ENCODE measurements around the gene C1QL2. TPM values are rescaled to one million over a fixed set of nuclear protein-coding genes. Genes with fewer than 3 reads are reported as not detected.

The C1QL2 gene
- total RNA-seq, 2 donors from 2014 or later = not detected

DNA sequence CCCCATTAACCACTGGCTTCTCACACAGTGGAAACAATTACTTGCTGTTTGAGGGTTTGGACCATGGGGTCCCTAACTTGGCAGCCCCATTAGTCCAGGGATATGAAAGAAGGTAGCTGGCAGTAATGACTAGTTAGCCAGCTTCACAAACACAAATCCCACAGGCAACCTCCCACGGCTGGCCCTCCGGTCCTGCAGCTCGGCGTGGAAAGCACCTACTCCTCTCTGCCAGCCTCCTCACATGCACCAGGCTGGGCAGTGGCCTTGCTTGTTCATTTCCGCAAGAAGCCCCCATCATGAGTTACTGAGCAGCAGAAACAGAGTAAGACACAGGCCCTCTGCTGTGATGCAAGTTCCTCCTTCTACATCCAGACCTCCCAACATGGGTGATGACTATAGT lies 13.7 kb downstream of the C1QL2 start:
- Mint-ChIP-seq H3K27ac (no peak overlapping the region), H3K4me1 (ENCODE audit: low read depth in 2 of 2) (no peaks in the 10 kb centered on the region), H3K9me3 (no peaks in the 10 kb centered on the region), H3K4me3 (no peak overlapping the region), H3K36me3 (no peaks in the 10 kb centered on the region), H3K27me3 (peaks cover 14 to 16% of the 10 kb centered on the region in 2 donors)
- no peak for ATAC-seq
- no peak for DNase-seq (ENCODE audit: low spot score)

- H3K27ac Mint-ChIP-seq = no peak overlapping the region
- no peaks in the 10 kb centered on the region for H3K36me3 Mint-ChIP-seq
- H3K4me3 Mint-ChIP-seq = no peak overlapping the region
- no peak for ATAC-seq
- H3K4me1 Mint-ChIP-seq (ENCODE audit: low read depth in 2 of 2) = no peaks in the 10 kb centered on the region
- H3K27me3 Mint-ChIP-seq = peaks cover 16 to 19% of the 10 kb centered on the region in 2 donors
- no peaks in the 10 kb centered on the region for H3K9me3 Mint-ChIP-seq
- DNase-seq (ENCODE audit: low spot score) = no peak
Observed at GRCh38 chr2:119142824-119143223, 15.7 kb downstream of the C1QL2 start.

DNA sequence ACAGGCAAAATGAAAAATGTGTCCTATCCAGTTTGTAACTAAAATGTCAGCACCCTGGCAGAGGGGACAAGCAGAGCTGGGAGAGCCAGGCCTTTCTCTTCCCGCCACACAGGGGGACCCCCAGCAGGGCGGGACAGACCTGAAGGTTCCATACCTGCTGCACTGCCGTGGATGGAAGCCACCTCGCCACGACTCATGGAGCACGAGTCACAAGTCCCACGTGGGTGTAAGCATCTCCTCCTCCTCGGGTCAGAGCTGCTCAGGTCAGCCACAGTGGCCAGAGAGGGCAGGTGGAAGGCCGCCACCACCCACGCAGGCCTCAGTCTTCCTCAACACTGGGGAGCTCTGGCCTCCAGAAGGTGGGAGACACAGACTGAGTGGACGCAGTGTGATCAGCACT lies 21.0 kb downstream of the C1QL2 start:
- Mint-ChIP-seq H3K36me3 (no peaks in the 10 kb centered on the region), H3K9me3 (no peaks in the 10 kb centered on the region), H3K4me1 (ENCODE audit: low read depth in 2 of 2) (peaks cover 0 to 2% of the 10 kb centered on the region in 2 donors), H3K27ac (no peak overlapping the region), H3K27me3 (peaks cover 9 to 14% of the 10 kb centered on the region in 2 donors), H3K4me3 (no peak overlapping the region)
- DNase-seq (ENCODE audit: low spot score) (no peak), ATAC-seq (no peak)

GRCh38 chr2:119136872-119137271 lies 21.7 kb downstream of the C1QL2 start:
- Mint-ChIP-seq H3K27ac (no peak overlapping the region), H3K4me1 (ENCODE audit: low read depth in 2 of 2) (peaks cover 0 to 2% of the 10 kb centered on the region in 2 donors)

DNA sequence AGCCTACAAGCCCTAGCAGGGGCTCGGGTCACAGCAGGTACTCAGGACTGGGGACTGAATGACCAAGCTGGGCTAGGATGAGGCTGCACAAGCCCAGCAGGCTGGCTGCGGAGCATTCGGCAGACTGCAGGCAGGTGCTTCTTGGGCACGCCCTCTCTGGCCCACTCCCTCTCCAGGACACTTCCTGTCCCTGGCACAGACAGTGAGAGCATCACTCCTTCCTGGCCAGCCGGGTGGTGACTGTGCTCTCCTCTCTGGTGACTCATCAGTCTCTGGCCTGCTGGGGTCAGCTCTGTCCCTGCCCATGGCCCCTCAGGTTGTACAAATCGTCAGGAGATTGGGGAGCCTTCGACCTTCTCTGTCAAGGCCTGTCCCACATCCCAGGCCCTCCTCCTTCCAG lies 22.5 kb downstream of the C1QL2 start:
- ATAC-seq = no peak
- Mint-ChIP-seq H3K36me3 (no peaks in the 10 kb centered on the region), H3K27me3 (peaks cover 4 to 14% of the 10 kb centered on the region in 2 donors), H3K4me1 (ENCODE audit: low read depth in 2 of 2) (peaks cover 0 to 2% of the 10 kb centered on the region in 2 donors), H3K9me3 (no peaks in the 10 kb centered on the region), H3K27ac (no peak overlapping the region), H3K4me3 (no peak overlapping the region)
- no peak for DNase-seq (ENCODE audit: low spot score)

More at GRCh38 chr2:119136872-119137271, 21.7 kb downstream of the C1QL2 start:
- peaks cover 6 to 14% of the 10 kb centered on the region in 2 donors for H3K27me3 Mint-ChIP-seq
- ATAC-seq (no peak), DNase-seq (ENCODE audit: low spot score) (no peak)
- H3K4me3 Mint-ChIP-seq = no peak overlapping the region
- H3K36me3 Mint-ChIP-seq = no peaks in the 10 kb centered on the region
- H3K9me3 Mint-ChIP-seq = no peaks in the 10 kb centered on the region

DNA sequence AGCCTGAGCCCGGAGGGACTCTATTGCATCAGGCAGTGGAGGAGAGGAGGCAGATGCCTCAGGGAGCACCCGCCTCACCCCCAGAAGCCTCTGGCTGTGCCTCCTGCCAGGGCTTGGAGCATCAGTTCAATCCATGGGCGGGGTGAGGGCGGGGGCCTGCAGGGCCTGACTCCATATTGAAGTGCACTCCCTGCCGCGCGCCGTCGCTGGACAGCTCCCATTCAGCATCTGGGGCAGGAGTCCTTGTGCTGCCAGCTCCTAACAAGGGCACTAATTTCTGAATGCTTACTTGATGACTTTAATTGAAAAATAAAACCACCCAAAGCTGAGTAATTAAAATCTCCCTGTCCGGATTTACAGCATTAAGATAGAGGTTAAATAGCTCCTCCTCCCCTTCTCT lies 23.8 kb downstream of the C1QL2 start:
- no peak for DNase-seq (ENCODE audit: low spot score)
- Mint-ChIP-seq H3K9me3 (no peaks in the 10 kb centered on the region), H3K4me1 (ENCODE audit: low read depth in 2 of 2) (peaks cover 0 to 2% of the 10 kb centered on the region in 2 donors), H3K4me3 (no peak overlapping the region), H3K27ac (no peak overlapping the region), H3K36me3 (no peaks in the 10 kb centered on the region), H3K27me3 (peaks cover 5 to 17% of the 10 kb centered on the region in 2 donors)
- ATAC-seq = no peak

GRCh38 chr2:119126650-119127049 lies 31.9 kb downstream of the C1QL2 start:
- Mint-ChIP-seq H3K4me3 (no peak overlapping the region), H3K36me3 (no peaks in the 10 kb centered on the region), H3K9me3 (no peaks in the 10 kb centered on the region), H3K27ac (no peak overlapping the region), H3K4me1 (ENCODE audit: low read depth in 2 of 2) (no peaks in the 10 kb centered on the region), H3K27me3 (peaks cover 10% of the 10 kb centered on the region in 2 donors)
- ATAC-seq = peak in 1 of 2 donors; percentile 23
- DNase-seq (ENCODE audit: low spot score) = no peak

GRCh38 chr2:119123389-119123788 lies 35.2 kb downstream of the C1QL2 start:
- Mint-ChIP-seq H3K27ac (no peak overlapping the region), H3K9me3 (no peaks in the 10 kb centered on the region), H3K4me3 (no peak overlapping the region), H3K4me1 (ENCODE audit: low read depth in 2 of 2) (no peaks in the 10 kb centered on the region), H3K27me3 (peaks cover 9 to 10% of the 10 kb centered on the region in 2 donors), H3K36me3 (no peaks in the 10 kb centered on the region)
- ATAC-seq = no peak
- no peak for DNase-seq (ENCODE audit: low spot score)

- Mint-ChIP-seq H3K4me3 (no peak overlapping the region), H3K27me3 (peaks cover 9 to 13% of the 10 kb centered on the region in 2 donors), H3K36me3 (no peaks in the 10 kb centered on the region), H3K9me3 (no peaks in the 10 kb centered on the region), H3K4me1 (ENCODE audit: low read depth in 2 of 2) (no peaks in the 10 kb centered on the region), H3K27ac (no peak overlapping the region)
- ATAC-seq (no peak), DNase-seq (ENCODE audit: low spot score) (no peak)
Observed at GRCh38 chr2:119122663-119123062, 35.9 kb downstream of the C1QL2 start.

GRCh38 chr2:119119999-119120756 lies 38.4 kb downstream of the C1QL2 start:
- ATAC-seq (no peak), DNase-seq (ENCODE audit: low spot score) (no peak)
- H3K4me1 Mint-ChIP-seq (ENCODE audit: low read depth in 2 of 2) = no peaks in the 10 kb centered on the region
- H3K36me3 Mint-ChIP-seq = no peaks in the 10 kb centered on the region
- no peak overlapping the region for H3K27ac Mint-ChIP-seq
- peaks cover 12 to 18% of the 10 kb centered on the region in 2 donors for H3K27me3 Mint-ChIP-seq
- H3K9me3 Mint-ChIP-seq = no peaks in the 10 kb centered on the region
- no peak overlapping the region for H3K4me3 Mint-ChIP-seq

- no peak overlapping the region for H3K27ac Mint-ChIP-seq
- H3K9me3 Mint-ChIP-seq = no peaks in the 10 kb centered on the region
- no peaks in the 10 kb centered on the region for H3K36me3 Mint-ChIP-seq
- H3K4me1 Mint-ChIP-seq (ENCODE audit: low read depth in 2 of 2) = no peaks in the 10 kb centered on the region
- DNase-seq (ENCODE audit: low spot score) (no peak), ATAC-seq (no peak)
- H3K27me3 Mint-ChIP-seq = peaks cover 12 to 19% of the 10 kb centered on the region in 2 donors
- no peak overlapping the region for H3K4me3 Mint-ChIP-seq
Observed at GRCh38 chr2:119119076-119119785, 39.3 kb downstream of the C1QL2 start.

DNA sequence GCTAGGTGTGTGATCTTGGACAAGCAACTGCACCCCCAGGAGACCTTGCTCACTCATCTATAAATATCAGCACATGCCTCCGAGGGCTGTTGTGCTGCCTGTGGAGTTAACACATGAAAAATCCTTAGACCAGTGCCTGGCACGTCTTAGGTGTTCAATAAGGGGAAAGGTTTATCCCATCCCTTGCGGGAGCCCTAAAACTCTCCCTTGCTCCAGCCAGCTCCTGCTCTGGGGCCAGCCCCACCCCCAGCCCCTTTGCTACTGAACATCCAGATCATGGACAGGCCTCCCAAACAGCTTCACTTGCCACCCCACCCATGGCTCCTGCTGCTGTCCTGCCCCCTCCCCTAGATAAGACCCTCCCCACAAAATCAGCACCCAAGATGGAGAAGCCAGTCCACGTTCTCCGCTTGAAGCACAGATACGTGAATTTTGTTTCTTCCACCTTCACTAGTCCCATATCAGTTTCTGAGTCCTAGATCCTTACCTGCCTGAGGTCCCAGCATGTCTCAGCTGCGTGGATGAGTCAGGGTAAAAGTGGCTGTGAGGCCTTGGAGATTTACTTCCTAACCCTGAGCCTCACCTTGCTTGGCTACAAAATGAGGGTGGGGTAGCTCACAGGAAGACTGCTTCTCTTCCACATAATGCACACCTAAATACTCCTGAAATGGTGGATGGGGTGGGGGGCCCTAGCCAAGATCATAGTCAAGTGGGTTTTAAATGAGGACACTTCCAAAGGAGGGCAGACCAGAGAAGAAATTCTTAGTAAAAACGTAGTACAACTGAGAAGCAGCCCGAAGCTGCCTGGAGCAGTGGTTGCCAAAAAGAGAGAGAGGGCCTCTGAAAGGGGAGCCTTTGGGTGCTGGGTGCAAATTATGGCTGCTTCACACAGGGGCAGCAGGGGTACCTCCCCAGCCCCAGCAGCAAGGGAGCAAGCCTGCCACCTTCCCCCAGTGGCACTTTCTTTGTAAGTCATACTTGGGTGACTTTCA lies 40.4 kb downstream of the C1QL2 start:
- ATAC-seq = no peak
- Mint-ChIP-seq H3K9me3 (no peaks in the 10 kb centered on the region), H3K4me3 (no peak overlapping the region), H3K27ac (no peak overlapping the region), H3K36me3 (no peaks in the 10 kb centered on the region), H3K27me3 (peaks cover 11 to 25% of the 10 kb centered on the region in 2 donors), H3K4me1 (ENCODE audit: low read depth in 2 of 2) (no peaks in the 10 kb centered on the region)
- DNase-seq (ENCODE audit: low spot score) = no peak

GRCh38 chr2:119117408-119117807 lies 41.1 kb downstream of the C1QL2 start:
- H3K27ac Mint-ChIP-seq = no peak overlapping the region
- DNase-seq (ENCODE audit: low spot score) (no peak), ATAC-seq (no peak)
- H3K4me3 Mint-ChIP-seq = no peak overlapping the region
- peaks cover 9 to 25% of the 10 kb centered on the region in 2 donors for H3K27me3 Mint-ChIP-seq
- no peaks in the 10 kb centered on the region for H3K4me1 Mint-ChIP-seq (ENCODE audit: low read depth in 2 of 2)
- no peaks in the 10 kb centered on the region for H3K9me3 Mint-ChIP-seq
- no peaks in the 10 kb centered on the region for H3K36me3 Mint-ChIP-seq
